Limb (tissue), 2 donors: ENCODE measurements around the gene ELAPOR1.
A peak's percentile ranks its signal among the peaks of the same experiment; 100 is the strongest.

Source experiments
- DNase-seq, 2 donors: peaks; one replicate each; pipeline ENCODE4 v3.0.0-alpha.2; 2016; ENCODE audit errors: extremely low spot score in 2 of 2

Gene ELAPOR1

DNA sequence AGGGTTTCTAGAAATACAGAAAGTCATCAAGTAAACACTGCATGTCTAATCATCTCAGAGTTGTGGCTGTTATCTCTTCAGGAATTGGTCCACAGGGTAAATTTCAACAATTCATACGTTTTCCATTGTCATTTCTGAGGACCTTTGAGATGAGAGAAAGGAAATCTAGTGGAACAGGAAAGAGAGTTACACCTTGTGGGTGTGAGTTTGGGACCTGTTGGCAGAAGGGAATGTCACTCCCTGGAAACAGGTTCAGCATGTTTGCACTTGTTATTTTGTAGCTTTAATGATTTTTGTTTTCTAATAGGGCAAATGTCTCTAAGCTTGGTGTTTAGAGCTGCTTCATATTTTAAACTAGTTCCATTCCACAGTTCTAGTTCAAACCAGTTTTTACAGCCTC is 17.8 kb upstream of the ELAPOR1 start:
- DNase-seq: no peak

DNA sequence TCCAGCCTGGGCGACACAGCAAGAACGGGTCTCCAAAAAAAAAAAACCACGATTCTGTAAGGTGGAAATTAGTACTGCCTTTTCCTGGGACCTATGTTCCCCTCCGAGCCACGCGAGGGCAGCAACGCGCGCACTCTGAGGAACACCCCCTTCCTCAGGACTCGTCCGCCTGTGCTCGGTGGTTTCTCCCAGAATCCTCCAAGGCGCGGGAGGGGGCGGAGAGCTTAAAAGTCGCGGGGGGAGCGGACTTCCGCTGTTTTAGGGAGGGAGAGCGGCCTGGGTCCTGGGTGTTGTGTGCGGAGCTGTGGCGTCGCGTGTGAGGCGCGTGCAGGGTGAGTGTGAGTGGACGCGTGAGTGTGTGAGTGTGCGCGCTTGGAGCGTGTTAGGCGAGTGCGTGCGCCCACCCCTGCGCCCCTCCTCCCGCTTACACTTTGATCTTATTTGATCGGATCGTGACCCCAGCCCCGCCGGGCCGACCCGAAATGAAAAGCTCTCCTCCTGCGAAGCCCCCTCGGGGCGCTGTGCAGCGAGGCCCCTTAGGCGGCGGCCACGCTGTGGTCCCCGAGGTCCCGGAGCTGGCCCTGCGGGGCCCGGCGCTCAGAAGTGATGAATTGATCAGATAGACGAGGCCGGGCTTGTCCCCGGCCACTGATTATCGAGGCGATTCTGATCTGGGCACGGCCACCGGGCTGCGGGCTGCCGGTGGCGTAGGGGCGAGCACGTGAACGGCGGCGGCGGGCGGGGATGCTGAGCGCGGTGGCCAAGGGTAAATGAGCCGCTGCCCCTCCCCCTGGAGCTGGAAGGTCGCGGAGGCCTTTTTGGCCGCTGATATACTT is 13.8 kb upstream of the ELAPOR1 start:
- DNase-seq: peak; percentile 96 to 98

DNA sequence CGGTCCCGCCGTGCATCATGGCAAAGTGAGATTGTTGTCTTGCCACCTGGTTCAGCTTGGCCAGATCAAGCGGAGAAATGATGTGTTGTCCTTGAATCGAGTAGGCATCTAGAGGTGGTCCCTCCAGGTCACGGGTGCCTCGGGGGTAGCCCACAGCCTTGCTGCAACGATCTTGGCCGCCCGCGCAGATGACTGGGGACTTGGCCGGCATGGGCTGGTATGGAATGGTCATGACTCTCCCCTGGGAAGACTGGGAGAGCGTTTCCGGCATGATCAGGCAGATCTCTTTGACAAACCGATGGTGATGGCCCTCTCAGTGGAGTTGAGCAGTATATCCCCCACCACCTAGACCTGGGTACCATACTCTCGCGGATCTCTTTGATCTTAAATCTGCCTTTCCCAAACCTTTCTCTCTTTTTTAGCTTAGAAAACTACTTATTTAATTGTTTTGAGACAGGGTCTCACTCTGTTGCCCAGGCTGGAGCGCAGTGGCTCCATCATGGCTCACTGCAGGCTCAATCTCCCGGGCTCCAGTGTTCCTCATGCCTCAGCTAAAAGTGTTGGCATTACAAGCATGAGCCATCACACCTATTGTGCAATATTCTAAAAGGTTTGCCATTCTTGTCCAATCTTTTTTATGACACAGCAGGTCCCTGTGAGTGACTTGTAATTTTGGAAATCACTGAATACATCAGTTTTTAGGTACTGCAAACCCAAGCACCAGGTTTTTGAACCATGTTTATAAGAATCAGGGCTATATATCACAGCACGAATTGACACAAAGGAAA is 9.4 kb upstream of the ELAPOR1 start:
- DNase-seq: no peak

DNA sequence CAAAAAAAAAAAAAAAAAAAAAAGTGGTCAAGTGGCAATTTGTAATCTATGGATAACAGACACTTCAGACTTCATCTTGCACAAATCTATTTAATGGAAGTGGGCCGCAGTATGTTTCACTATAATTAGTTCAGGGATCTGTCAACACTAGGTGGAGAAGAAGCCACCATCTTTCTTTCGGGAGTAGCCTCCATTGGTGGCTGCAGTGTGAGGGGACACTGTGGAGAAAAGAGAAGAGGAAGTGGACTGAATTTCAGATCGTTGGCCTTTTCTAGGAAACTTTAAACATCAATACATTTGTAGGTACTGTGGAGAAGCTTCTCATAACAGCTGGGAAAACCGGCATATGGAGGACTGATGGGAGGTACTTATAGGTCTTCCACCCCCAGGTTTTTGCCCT is 8.0 kb upstream of the ELAPOR1 start:
- DNase-seq: no peak

DNA sequence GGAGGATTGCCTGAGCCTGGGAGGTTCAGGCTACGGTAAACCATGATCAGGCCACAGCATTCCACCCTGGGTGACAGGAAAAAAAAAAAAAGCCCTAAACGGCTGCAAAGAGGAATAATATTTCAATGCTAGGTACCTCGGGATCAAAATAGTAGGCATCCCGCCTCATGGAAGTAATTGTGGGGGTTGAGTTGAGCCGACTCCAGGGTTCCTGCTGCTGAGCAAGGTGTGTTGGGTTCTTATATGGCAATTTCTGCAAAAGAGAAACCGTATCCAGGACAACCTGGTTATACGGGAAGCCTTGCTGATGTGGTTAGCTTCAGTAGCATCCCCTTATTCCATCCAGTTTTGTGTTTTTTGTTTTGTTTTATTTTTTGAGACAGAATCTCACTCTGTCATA is 6.1 kb upstream of the ELAPOR1 start:
- DNase-seq: no peak

DNA sequence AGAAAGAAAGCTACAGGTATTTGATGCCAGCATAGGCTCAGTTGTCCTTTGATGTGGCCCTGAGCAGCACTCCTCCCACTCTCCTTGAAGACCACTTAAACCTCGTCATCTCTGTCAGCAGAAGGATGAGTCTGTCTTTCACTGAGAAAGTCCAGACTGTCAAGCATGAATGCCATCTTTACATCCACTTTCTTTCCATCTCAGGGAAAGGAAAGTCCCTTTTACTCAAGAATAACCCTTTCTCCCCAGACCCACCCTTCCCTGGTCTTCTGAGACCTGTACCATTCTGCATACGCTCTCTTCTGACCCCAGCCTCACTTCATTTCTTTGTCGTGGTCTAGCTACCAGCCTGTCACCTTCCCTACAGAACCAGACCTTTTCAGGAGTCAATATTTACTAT is 4.0 kb upstream of the ELAPOR1 start:
- no peak for DNase-seq

DNA sequence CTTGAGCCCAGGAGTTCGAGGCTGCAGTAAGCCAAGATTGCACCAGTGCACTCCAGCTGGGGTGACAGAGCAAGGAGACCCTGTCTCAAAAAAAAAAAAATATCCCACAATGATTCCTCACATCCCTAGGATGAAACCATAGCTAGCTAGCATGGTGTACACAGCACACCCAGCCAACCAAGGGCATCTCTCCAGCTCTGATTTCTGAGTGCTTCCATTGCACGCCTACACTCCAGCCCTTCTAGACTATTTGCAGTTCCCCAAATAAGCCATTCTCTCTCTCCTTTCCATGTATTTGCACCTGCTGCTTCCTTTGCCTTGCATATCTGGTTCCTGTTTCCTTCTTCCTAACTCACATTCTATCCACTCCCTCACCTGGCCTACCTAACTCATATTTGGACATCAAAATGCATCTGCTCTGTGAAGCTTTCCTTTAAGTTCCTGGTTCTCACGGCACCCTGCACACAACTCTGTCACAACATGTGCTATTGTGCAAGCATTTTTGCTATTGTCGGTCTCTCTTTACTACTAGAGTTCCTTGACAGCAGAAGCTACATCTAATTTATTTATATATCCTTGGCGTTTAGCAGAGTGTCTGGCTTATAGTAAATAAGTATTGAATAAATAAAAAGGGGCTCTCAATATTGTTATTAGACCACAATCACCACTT is 2.4 kb upstream of the ELAPOR1 start:
- no peak for DNase-seq

DNA sequence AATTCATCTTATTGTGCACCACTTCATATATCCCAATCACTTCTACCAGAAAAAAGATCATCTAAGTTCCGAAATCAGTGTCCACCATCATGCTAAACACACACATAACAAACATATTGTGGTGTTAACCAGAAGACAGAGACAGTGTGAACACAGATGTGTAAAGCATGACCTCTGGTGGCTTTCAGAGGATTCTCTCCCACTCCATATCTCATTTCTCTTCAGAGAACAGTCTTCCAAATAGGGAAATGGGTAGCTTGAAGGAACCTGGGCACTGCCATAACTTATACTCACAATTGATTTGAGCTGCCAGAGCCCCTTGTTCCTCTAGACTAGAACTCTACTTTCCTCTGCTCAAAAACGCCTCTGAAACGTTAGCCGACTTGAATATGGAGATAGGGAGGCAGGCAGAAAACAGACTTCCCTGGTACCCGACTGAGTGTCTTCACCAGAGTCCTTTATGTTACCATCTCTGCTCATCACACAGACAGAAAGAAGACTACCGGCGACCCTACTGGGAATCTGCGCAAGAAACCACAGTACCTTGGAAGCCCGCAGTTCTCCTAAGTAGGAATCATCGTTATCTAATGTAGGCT is 1.8 kb upstream of the ELAPOR1 start:
- peak in 1 of 2 donors; percentile 12 for DNase-seq

DNA sequence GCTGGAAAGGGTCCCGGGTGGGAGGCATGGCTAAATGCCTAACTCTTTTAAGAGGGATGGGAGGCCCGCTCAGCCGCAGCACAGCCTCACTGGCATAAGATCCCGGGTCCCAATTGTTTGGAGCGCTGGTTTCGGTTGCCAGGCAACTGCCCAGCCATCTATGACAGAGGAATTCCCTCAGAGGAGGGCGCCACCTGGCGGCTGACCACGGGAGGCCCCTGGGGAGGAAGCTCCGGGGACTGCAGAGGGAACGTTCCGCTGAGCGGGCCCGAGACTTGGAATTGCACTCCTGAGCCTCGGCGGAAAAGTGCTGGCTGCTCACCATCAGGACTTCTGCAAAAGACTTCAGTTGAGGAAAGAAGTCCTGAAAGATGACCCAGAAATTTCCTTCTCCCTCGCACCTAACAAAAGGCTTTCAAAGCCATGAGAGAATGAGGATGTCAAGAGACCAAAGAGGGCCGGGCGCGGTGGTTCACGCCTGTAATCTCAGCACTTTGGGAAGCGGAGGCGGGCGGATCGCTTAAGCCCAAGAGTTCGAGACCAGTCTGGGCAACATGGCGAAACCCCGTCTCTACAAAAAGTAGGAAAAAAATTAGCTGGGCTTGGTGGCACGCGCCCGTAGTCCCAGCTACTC is 1.1 kb upstream of the ELAPOR1 start:
- DNase-seq: peak; percentile 78 to 95

DNA sequence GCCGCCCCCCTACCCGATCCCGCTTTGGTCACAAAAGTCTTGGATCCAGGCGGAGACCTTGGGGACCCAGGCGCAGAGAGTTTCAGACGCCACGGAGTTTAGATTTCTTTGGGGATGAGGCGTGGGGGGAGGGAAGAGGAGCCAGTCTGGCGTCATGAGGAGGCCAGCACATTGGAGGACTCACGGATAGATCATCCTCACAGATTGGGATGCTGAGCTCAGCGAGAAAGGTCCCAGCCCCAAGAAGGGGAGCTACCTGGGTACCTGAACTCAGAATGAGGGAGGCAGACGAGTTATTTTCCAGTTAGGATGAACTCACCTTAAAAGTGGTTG is 393 bp downstream of the ELAPOR1 start:
- no peak for DNase-seq

DNA sequence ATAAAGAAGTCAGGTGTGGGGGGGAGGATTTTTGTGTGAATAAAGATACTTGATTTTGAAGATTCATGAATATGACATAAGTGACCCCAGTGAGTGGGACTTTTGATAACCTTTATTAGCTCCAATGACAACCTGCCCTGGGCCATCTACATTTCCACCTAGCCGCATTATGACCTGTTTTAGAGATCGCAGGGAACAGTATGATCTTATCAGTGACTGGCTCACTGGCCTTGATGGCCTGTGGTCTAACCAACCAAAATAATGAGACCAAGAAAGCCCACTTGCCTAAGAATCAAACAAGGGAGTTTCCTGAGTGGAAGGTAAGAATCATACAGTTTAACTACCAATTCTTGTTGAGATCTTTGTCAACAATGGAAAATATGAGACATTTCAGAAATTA is 1.8 kb downstream of the ELAPOR1 start:
- no peak for DNase-seq

DNA sequence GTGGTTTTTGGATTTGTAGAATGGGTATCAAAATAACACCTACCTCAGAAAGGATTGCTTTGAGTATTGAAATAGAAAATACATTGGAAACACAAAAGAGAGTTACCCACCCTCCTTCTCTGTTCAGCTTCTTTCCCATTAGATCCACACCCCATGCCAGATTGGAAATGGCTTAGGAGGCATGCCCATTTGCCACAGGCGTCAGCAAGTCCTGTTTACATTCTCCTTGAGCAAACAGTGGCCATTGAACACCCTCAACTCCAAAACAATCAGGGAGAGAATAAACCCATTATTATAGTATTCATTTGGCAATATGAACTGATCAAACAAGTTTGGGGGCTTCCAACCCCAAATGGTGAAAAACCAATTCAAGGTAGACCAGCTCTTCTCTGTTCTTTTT is 2.4 kb downstream of the ELAPOR1 start:
- DNase-seq: no peak

DNA sequence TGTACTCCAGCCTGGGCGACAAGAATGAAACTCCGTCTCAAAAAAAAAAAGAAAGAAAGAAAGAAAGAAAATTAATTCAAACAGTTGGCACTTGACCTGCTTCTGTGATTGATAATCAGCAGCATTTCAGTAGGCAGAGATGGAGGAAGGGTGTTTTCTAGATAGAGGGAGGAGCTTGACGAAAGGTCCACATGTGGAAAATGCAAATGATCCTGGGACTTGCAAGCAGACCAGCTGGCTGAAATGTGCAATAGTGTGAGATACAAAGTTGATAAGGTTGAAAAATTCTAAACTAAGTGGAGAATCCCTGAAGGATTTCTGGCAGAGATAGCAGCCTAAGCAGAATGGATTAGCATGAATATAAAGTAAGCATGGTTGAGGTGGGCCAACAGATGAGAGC is 4.2 kb downstream of the ELAPOR1 start:
- DNase-seq: no peak

DNA sequence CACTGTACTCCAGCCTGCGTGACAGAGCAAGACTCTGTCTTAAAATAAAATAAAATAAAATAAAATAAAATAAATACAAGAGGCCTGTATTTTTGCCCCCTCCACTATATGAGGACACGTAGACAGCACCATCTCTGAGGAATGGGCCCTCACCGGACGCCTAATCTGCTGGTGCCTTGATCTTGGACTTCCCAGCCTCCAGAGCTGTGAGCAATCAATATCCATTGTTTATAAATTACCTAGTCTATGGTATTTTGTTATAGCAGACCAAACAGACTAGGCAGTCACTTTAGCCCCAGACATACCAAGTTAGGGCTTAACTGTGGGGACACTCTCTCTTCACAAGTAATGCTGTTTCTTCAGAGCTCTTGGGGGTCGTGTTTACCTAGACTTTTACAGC is 6.4 kb downstream of the ELAPOR1 start:
- DNase-seq: no peak

DNA sequence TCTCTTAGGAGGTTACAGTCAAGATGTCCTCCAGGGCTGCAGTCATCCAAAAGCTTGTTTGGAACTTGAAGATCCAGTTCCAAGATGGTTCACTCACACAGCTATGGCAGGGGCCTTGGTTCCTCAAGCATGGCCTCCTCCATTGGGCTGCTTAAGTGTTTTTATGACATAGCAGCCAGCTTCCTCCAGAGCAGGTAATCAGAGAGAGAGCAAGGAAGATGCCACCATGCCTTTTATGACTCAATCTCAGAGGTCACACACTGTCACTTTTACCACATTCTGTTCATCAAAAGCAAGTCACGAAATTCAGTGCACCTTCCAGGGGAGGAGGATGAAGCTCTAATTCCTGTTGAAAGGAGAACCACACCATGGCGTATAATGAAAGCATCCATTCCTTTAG is 17.1 kb downstream of the ELAPOR1 start:
- DNase-seq: no peak

DNA sequence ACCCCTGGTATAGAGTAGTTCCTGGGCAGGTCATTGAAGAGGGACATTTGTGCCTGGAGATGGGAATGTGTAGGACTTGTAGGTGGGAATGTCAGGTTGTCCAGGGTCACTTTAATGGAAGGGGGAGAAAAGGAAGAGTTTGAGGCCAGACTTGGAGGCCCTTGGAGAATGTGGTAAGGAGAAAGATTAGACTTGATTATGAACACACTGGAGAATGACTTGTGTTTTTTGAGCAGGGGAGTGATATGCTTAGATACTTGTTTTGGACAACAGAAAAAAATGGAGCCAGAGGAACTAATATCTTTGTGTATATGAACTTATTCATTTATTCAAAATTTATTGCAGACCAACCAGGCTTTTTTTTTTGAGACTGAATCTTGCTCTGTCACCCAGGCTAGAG is 17.9 kb downstream of the ELAPOR1 start:
- DNase-seq: no peak

DNA sequence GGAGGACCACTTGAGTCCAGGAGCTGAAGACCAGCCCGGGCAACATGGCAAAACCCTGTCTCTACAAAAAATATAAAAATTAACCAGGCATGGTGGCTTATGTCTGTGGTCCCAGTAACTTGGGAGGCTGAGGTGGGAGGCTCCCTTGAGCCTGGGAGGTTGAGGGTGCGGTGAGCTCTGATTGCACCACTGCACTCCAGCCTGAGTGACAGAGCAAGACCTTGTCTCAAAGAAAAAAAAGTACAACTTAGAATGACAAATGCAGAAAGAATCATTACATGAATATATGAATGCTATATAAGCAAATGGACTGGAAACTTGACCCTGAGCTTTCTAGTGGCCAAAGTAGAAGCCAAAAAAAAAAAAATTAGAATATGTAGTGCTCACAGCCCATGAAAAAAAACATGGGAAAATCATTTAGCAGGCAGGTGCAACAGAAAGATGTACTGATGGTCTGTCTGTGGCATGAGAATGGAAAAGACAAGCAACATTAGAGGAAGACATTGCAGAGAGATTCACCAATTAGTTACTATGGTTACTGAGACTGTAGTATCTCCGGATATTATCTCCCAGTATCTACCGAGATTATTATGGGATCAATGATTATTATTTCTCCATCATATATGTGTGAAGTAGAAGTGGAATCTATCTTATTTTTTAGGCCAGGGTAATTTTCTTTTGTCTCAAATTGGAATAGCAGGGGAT is 19.2 kb downstream of the ELAPOR1 start:
- no peak for DNase-seq

DNA sequence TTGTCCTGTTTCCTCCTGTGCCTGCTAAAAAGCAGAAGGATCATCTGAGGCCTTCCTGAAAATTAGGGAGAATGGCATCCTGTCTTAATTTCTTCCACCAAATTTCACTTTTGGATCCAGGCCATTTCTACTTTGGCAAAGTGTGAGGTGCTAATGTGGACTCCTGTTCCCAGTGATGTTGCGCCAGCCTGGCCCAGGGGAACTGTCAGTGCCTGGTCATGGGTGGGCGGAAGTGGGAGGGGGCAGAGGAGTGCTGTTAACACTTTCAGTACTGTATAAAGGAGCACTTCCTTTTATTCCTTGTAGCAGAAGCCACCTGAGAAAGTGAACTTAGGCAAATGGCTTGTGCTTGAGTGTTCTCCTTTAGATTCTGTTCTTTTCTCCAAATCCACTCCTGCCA is 19.9 kb downstream of the ELAPOR1 start:
- no peak for DNase-seq

DNA sequence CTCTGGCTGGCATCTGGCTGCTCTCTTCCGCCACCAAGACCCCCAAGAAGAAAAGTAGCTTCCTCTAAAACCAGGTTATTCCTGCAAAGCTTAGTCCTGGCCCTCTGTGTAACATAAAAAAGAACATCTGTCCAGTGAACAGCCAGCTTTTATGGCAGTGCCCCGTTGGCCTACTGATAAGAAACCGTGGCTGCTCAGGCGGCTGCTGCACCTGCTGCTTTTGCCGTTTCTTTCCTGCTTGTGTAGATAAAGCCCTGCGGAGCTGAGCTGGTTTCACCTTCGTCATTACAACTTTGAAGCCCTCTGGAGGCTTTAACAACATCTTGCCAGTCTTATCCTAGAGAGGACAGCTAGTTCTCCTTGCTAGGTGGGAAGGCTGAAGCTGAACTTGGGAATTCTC is 20.5 kb downstream of the ELAPOR1 start:
- no peak for DNase-seq

DNA sequence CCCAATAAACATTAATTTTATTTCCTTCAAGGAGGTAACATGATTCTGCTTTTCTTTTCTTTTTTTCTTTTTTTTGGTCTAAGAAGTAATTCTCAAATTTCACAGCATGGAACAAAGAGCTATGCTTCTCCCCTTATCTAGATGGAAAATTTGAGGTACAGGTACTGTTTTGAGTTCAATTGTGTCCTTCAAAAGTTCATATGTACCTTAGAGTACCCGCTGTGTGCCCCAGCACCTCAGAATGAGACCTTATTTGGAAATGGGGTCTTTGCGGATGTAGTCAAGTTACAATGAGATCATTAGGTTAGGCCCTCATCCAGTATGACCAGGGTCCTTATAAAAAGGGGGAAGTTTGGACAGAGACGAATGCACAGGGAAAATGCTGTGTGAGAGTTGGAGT is 22.0 kb downstream of the ELAPOR1 start:
- no peak for DNase-seq

DNA sequence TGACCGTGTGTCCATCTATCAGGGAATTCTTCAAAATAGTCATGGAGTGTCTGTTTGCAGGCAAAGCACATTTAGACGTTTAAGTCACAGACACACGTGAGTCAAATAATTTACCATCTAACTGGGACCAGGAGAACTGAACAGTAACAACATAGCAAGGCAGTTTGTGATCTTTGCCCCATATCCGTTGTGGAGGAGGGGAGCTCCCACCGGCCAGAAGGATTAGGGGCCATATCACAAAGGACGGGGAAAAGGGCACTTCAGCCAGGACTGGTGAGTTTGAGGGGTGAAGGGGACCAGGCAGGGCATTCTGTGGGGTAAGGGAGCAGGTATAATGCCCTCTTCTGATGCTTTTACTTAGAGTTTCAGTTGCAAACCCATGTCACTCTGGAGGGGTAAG is 22.9 kb downstream of the ELAPOR1 start:
- DNase-seq: no peak
